GM12878 (cell line): Measurements from ENCODE around the gene SLC27A5. TPM values are rescaled to one million over a fixed set of nuclear protein-coding genes. Genes with fewer than 3 reads are reported as not detected.

ENCODE experiments used
- ATAC-seq: fragments of 200-7000 bp; cut with Tn5 transposase; 3 replicates; pipeline ENCODE4 v1.9.1; 2020; ENCODE audit warnings: mild to moderate bottlenecking, moderate library complexity
- BruUV-seq: library from RNA; stranded (reverse); fragments of 400-500 nt; replicated peaks from 2 replicates; lab custom pipeline; 2021; lab: Mats Ljungman, UMichigan
- CTCF ChIA-PET: fragments of 300-600 bp; sonication (Branson Sonifier 250); formaldehyde crosslinking; extraction: SDS; loops from one replicate; lab custom pipeline; 2021; ENCODE audit warnings: inconsistent platforms; lab: Yijun Ruan, JAX
- POLR2A ChIA-PET: fragments of 350-600 bp; formaldehyde crosslinking; extraction: SDS; loops from one replicate; lab custom pipeline; 2021; ENCODE audit warnings: inconsistent platforms; lab: Charles Lee
- RAD21 ChIA-PET: fragments of 300-600 bp; sonication (Branson Sonifier 250); formaldehyde crosslinking; loops from one replicate; lab custom pipeline; 2023; ENCODE audit warnings: antibody characterized with exemption; ENCODE audit not compliant: unreplicated experiment; lab: Charles Lee
- SMC1A ChIA-PET: fragments of 300-600 bp; sonication (Branson Sonifier 250); formaldehyde crosslinking; loops from one replicate; lab custom pipeline; 2023; ENCODE audit not compliant: unreplicated experiment, uncharacterized antibody; lab: Charles Lee
- DNase-seq: peaks from one replicate; pipeline ENCODE4 v3.0.0-alpha.2; 2011; ENCODE audit warnings: low read depth, low spot score
- FAIRE-seq: peaks from 3 replicates; lab custom pipeline; 2011; peaks lifted over from hg19 to GRCh38; lab: Jason Lieb, UNC
- H2AFZ ChIP-seq: 2 replicates; pipeline ENCODE4 v1.6.0; 2011; ENCODE audit warnings: low read depth, low read length, control low read depth; ENCODE audit not compliant: control insufficient read depth
- H3K27ac ChIP-seq: 2 replicates; pipeline ENCODE4 v1.5.1; 2011; ENCODE audit warnings: control low read depth; ENCODE audit not compliant: control insufficient read depth, insufficient read depth
- H3K27me3 ChIP-seq, 2 experiments: replicated peaks in 1 of 2; 2 replicates each; pipeline versions ENCODE4 v1.6.0 to v1.6.1; 2011; ENCODE audit warnings: low read length in 1 of 2; ENCODE audit not compliant: control insufficient read depth in 2 of 2, insufficient read depth in 2 of 2
- H3K36me3 ChIP-seq, 2 experiments: 2 replicates each; pipeline ENCODE4 v1.5.1; 2011; ENCODE audit warnings: low read length in 1 of 2; ENCODE audit not compliant: control insufficient read depth in 2 of 2, insufficient read depth in 2 of 2
- H3K4me1 ChIP-seq: 2 replicates; pipeline ENCODE4 v1.6.1; 2011; ENCODE audit warnings: mild to moderate bottlenecking, low read length, moderate library complexity, mixed read lengths; ENCODE audit not compliant: control insufficient read depth, insufficient read depth
- H3K4me2 ChIP-seq: 2 replicates; pipeline ENCODE4 v1.6.0; 2011; ENCODE audit warnings: control low read depth; ENCODE audit not compliant: control insufficient read depth, insufficient read depth
- H3K4me3 ChIP-seq: fragments of 200-600 bp; sonication (generic); 2 replicates; pipeline ENCODE4 v1.5.1; 2016
- H3K79me2 ChIP-seq: 2 replicates; pipeline ENCODE4 v1.6.0; 2011; ENCODE audit warnings: low read length; ENCODE audit not compliant: control insufficient read depth, insufficient read depth
- H3K9ac ChIP-seq: 2 replicates; pipeline ENCODE4 v1.8.0; 2011; ENCODE audit warnings: low read length, control low read depth, mixed read lengths; ENCODE audit not compliant: control insufficient read depth, insufficient read depth
- H3K9me3 ChIP-seq: replicated peaks from 3 replicates; pipeline ENCODE4 v1.5.1; 2011; ENCODE audit warnings: mild to moderate bottlenecking, low read length; ENCODE audit not compliant: control insufficient read depth, insufficient read depth
- H4K20me1 ChIP-seq: 2 replicates; pipeline ENCODE4 v1.6.0; 2011; ENCODE audit not compliant: control insufficient read depth, insufficient read depth
- BMI1 ChIP-seq: fragments of 450-650 bp; IDR thresholded peaks from 2 replicates; pipeline ENCODE4 v1.6.1; 2016; ENCODE audit warnings: mild to moderate bottlenecking, moderate library complexity, borderline replicate concordance
- EED ChIP-seq: sonication (generic); IDR thresholded peaks from 2 replicates; pipeline ENCODE4 v1.6.1; 2016; ENCODE audit warnings: antibody characterized with exemption, low read depth
- EGR1 ChIP-seq, 2 experiments: IDR thresholded peaks; 1 replicate in 1 of 2; 2 replicates in 1 of 2; pipeline ENCODE4 v1.6.1; 2011 to 2012; ENCODE audit warnings: low read depth in 2 of 2, low read length in 2 of 2, borderline replicate concordance in 1 of 2, mild to moderate bottlenecking in 1 of 2, moderate library complexity in 1 of 2
- EZH2 ChIP-seq: IDR thresholded peaks from 2 replicates; pipeline ENCODE4 v1.6.1; 2012; ENCODE audit warnings: low read depth, mild to moderate bottlenecking, control low read depth, inconsistent platforms, low read length, borderline replicate concordance; ENCODE audit not compliant: control insufficient read depth
- FOS ChIP-seq: IDR thresholded peaks from 3 replicates; pipeline ENCODE4 v1.6.1; 2011; ENCODE audit warnings: borderline replicate concordance; ENCODE audit not compliant: insufficient read length; ENCODE audit errors: extremely low read depth
- HDAC2 ChIP-seq: fragments of 200-600 bp; sonication (generic); IDR thresholded peaks from 2 replicates; pipeline ENCODE4 v1.6.1; 2017
- IKZF1 ChIP-seq: fragments of 450-650 bp; conservative IDR thresholded peaks from 2 replicates; pipeline ENCODE4 v1.6.1; 2017; ENCODE audit warnings: antibody characterized with exemption, mild to moderate bottlenecking
- JUND ChIP-seq: IDR thresholded peaks from 2 replicates; pipeline ENCODE4 v1.6.1; 2012; ENCODE audit warnings: low read depth, mild to moderate bottlenecking, low read length, improper control_type of control experiment, moderate library complexity
- KDM1A ChIP-seq: fragments of 200-600 bp; sonication (generic); IDR thresholded peaks from 2 replicates; pipeline ENCODE4 v1.6.1; 2016; ENCODE audit warnings: borderline replicate concordance
- NR2F1 ChIP-seq: fragments of 450-650 bp; conservative IDR thresholded peaks from 2 replicates; pipeline ENCODE4 v1.6.1; 2017; ENCODE audit warnings: mild to moderate bottlenecking
- POLR2AphosphoS2 ChIP-seq: IDR thresholded peaks from 2 replicates; pipeline ENCODE4 v1.6.1; 2011; ENCODE audit warnings: low read depth, mild to moderate bottlenecking, low read length, improper control_type of control experiment, moderate library complexity
- ZSCAN29 ChIP-seq: fragments of 450-650 bp; IDR thresholded peaks from 2 replicates; pipeline ENCODE4 v1.6.1; 2017; ENCODE audit warnings: mild to moderate bottlenecking, moderate library complexity
- WGBS: methylation state at CpG from one replicate; pipeline ENCODE4 v1.1.6; 2016; ENCODE audit warnings: low lambda C conversion rate; ENCODE audit not compliant: insufficient replicate concordance, insufficient coverage; ENCODE audit errors: missing lambda C conversion rate; 5-methylcytosine and 5-hydroxymethylcytosine counted together
- in situ Hi-C: fragments of 300-500 bp; cut with MboI; formaldehyde crosslinking; loops from 9 replicates; pipeline ENCODE4 v1.14.3; 2018; ENCODE audit warnings: mixed read lengths
- intact Hi-C: fragments of 100-400 bp; cut with micrococcal nuclease; formaldehyde crosslinking; loops from one replicate; pipeline ENCODE4 v1.14.2; 2022; ENCODE audit not compliant: unreplicated experiment
- polyA plus RNA-seq, 11 experiments: library from polyadenylated mRNA; depleted of rRNA in 4 of 11; unstranded in 6 of 11; stranded (reverse) in 5 of 11; fragments of >200 nt; fragmentation: Nextera tagmentation in 4 of 11; fragmentation: Illumina TruSeq in 1 of 11; extraction: Ambion mirVana in 4 of 11; extraction: Trizol in 1 of 11; gene quantifications; 1 replicate in 1 of 11; 2 replicates in 10 of 11; pipeline versions ENCODE4 v1.2.1 to v1.2.3, GENCODE V29; 2011 to 2016; ENCODE audit warnings: inconsistent platforms in 2 of 11, missing spikeins in 2 of 11, low read depth in 1 of 11
- total RNA-seq, 4 experiments: library from RNA; depleted of rRNA in 3 of 4; stranded (reverse); fragments of >200 nt in 3 of 4; fragmentation: Illumina TruSeq in 1 of 4; extraction: Trizol in 1 of 4; gene quantifications; 2 replicates each; pipeline versions ENCODE4 v1.2.1 to v1.2.3, GENCODE V29; 2013 to 2021
- TF ChIP-seq, protein P1 (sequence below): fragments of 450-650 bp; formaldehyde crosslinking; IDR thresholded peaks from 2 replicates; pipeline ENCODE4 v1.4.0; 2020; ENCODE audit warnings: mild to moderate bottlenecking, moderate library complexity
- TF ChIP-seq, protein P2 (sequence below): IDR thresholded peaks from 2 replicates; pipeline ENCODE4 v1.6.1; 2011; ENCODE audit warnings: low read depth, mild to moderate bottlenecking, low read length, moderate library complexity, borderline replicate concordance; ENCODE audit errors: extremely low read depth

Gene SLC27A5
- total and polyA plus RNA-seq, 10 of the 15 experiments (the other 5 are each of a cell fraction or from before 2014, with no cell fraction given) = 21.2 to 127 (median 31.8) TPM

DNA sequence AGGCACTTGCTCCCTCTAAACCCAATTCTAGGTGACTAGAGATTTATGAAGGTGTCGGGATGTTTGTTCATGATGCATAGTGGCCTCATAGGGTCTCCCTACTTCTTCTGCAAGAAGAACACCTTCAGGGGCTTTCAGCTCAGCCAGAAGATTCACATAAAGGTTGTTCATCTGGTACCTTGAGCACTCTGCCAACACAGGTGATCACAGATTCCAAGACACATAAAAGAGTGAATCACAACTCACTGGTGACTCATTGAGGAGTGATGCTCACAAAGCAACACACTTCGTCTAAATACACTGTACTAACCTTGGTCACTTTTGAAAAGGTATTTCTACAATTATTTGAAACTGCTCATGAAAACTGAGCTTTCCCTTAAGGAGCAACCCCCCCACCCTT, 51.8 kb downstream of the SLC27A5 start:
- ATAC-seq = no peak
- POLR2A ChIA-PET = interaction anchor here (1.4 kb wide), 1 partner anchor 9 kb away, joined by 7 read pairs; the partner anchor contains the start of gene ZNF324B
- 98% methylated on average over 2 of the region's 2 CpGs for WGBS
- intact Hi-C loops = no loop called here
- Histone ChIP-seq H3K79me2 (no peaks in the 10 kb centered on the region), H3K36me3 (peaks cover 0 to 2% of the 10 kb centered on the region in 2 experiments; a peak in 1 of 4 replicates), H3K4me3 (no peak overlapping the region), H4K20me1 (no peaks in the 10 kb centered on the region), H3K9ac (no peak overlapping the region), H3K4me1 (peaks cover 4% of the 10 kb centered on the region; the same call in 1 of the 2 replicates), H3K27ac (no peak overlapping the region), H3K9me3 (no peaks in the 10 kb centered on the region), H2AFZ (no peak overlapping the region), H3K4me2 (no peak overlapping the region), H3K27me3 (no peaks in the 10 kb centered on the region)
- no peak for FAIRE-seq
- DNase-seq = no peak
- BruUV-seq = no TSS peak
- in situ Hi-C loops = no loop called here
- SMC1A ChIA-PET = interaction anchor here (1.0 kb wide), 1 partner anchor 25 kb away, joined by 3 read pairs; no protein-coding TSS in a partner anchor
- CTCF ChIA-PET = no interaction called here
- RAD21 ChIA-PET = interaction anchor here (0.6 kb wide), 1 partner anchor 277 kb away, joined by 3 read pairs; the partner anchor contains the start of gene ZNF274
- TF ChIP-seq NR2F1 (no peak), JUND (no peak), ZSCAN29 (no peak), EGR1 (IDR thresholded peaks at IDR 0.05; ENCODE audit: borderline replicate concordance in 1 of 2, low read depth in 2 of 2, low read length in 2 of 2) (no peak), EED (no peak), POLR2AphosphoS2 (no peak), EZH2 (no peak), IKZF1 (no peak), KDM1A (no peak), FOS (no peak), BMI1 (no peak), HDAC2 (no peak)
- TF ChIP-seq, protein P1, sequence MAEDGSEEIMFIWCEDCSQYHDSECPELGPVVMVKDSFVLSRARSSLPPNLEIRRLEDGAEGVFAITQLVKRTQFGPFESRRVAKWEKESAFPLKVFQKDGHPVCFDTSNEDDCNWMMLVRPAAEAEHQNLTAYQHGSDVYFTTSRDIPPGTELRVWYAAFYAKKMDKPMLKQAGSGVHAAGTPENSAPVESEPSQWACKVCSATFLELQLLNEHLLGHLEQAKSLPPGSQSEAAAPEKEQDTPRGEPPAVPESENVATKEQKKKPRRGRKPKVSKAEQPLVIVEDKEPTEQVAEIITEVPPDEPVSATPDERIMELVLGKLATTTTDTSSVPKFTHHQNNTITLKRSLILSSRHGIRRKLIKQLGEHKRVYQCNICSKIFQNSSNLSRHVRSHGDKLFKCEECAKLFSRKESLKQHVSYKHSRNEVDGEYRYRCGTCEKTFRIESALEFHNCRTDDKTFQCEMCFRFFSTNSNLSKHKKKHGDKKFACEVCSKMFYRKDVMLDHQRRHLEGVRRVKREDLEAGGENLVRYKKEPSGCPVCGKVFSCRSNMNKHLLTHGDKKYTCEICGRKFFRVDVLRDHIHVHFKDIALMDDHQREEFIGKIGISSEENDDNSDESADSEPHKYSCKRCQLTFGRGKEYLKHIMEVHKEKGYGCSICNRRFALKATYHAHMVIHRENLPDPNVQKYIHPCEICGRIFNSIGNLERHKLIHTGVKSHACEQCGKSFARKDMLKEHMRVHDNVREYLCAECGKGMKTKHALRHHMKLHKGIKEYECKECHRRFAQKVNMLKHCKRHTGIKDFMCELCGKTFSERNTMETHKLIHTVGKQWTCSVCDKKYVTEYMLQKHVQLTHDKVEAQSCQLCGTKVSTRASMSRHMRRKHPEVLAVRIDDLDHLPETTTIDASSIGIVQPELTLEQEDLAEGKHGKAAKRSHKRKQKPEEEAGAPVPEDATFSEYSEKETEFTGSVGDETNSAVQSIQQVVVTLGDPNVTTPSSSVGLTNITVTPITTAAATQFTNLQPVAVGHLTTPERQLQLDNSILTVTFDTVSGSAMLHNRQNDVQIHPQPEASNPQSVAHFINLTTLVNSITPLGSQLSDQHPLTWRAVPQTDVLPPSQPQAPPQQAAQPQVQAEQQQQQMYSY (CRISPR knock-in tag) = no peak
- TF ChIP-seq, protein P2, sequence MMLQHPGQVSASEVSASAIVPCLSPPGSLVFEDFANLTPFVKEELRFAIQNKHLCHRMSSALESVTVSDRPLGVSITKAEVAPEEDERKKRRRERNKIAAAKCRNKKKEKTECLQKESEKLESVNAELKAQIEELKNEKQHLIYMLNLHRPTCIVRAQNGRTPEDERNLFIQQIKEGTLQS = no peak
